GM19372 (cell line): ENCODE measurements around the gene ALG12.

Experiments
- ATAC-seq: cut with Tn5 transposase; IDR thresholded peaks from one replicate; pipeline ENCODE4 v1.9.1; 2021; ENCODE audit warnings: mild to moderate bottlenecking, low read depth, moderate library complexity; ENCODE audit not compliant: unreplicated experiment

ALG12 gene

DNA sequence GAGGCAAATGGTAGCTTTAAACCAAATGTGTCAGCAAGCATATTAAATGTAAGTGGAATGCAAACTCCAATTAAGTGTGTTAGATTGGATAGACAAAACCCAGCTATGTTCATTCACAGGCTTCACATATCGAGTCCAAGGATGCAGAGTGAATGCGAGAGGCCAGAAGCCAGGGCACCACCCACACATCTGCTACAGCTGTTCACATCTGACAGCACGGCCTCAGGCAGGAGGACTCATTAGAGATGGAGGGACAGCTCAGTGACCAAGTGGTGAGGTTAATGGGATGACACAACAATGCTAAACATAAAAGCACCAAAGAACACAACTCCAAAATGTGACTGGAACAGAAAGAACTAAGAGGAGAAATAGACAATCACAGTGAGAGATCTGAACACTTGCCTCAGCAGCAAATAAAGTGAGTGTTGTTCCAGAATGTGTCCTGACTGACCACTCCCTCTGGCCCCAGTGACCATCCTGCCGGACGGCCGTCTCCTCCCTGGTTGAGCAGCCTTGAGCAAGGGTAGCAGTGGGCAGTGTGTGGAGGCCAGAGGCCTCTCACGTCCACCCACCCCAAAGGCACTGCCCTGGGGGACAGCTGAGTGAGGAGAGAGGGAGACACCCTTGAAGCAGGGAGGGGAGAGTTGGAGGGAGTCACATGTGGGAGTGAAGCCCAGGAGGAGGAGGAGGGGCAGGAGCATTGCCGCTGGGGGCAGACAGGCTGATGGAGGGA is 23.8 kb downstream of the ALG12 start:
- ATAC-seq: no peak

GRCh38 chr22:49893025-49893424 is 25.2 kb downstream of the ALG12 start:
- no peak for ATAC-seq

DNA sequence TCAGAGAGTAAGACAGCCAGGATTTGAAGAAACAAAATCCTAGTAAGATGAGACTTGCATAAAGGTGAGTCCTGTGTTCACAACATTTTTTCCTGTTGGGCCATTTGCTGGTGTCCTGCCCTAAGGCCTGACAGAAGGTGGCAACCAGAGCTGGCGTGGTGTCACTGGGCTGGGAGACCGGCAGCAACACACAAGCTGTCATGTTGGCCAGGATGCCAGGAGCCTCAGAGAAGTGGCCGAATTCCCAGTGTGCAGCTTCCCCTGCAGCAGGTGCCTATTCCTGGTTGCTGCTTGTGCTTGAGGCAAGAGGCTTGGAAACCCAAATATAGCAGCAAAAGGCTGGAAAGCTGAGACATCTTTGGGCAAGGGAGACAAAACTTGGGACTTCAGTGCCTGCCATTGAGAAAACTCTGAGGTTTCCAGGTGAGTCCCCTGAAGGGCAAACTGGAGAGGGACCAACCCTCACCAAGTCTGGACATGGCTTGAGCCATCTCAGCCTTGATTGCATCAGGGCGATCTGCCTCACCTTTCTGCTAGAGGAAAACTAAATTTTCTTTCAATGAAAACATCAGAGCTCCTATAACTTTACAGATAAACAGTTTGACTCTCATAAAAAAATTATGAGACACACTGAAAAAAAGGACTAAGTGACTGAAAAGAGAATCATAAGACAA is 25.9 kb downstream of the ALG12 start:
- ATAC-seq: no peak

- no peak for ATAC-seq
These were observed 29.2 kb downstream of the ALG12 start for GRCh38 chr22:49889071-49889470.

DNA sequence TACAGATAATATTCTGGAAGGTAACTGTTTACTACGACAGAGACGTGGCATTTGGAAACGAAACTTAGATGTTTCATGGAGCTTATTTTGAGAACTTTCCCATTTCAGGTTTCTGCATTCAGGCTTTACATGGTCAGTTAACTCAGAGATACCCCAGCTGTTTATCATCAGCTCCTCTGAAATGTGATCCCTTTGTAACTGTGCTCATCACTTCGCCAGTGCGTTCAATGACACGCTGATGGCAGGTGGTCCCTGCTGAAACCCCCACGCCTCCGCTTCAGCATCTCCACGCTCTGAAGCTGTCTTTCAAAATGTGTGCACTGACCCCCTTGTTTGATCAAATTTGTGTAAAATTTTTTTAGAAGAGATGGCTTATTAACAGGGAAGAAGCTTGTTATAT is 30.5 kb downstream of the ALG12 start:
- no peak for ATAC-seq

- ATAC-seq: no peak
These were observed 31.2 kb downstream of the ALG12 start for GRCh38 chr22:49887064-49887451.

DNA sequence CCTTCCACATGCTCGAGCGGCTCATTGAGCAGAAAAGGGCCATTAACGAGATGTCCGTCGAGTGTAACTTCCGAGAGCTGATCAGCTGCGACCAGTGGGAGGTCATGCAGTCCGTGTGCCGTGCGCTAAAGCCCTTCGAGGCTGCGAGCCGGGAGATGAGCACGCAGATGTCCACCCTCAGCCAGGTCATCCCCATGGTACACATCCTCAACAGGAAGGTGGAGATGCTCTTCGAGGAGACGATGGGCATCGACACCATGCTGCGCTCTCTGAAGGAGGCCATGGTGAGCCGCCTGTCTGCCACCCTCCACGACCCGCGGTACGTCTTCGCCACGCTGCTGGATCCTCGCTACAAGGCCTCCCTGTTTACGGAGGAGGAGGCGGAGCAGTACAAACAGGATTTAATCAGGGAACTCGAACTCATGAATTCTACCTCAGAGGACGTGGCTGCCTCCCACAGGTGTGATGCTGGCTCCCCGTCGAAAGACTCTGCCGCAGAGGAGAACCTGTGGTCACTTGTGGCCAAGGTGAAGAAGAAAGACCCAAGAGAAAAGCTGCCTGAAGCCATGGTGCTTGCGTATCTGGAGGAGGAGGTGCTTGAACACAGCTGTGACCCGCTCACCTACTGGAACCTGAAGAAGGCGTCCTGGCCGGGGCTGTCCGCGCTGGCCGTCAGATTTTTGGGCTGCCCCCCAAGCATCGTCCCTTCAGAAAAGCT is 31.7 kb downstream of the ALG12 start:
- no peak for ATAC-seq

GRCh38 chr22:49885881-49886280 is 32.4 kb downstream of the ALG12 start:
- no peak for ATAC-seq

- no peak for ATAC-seq
These were observed 33.0 kb downstream of the ALG12 start for GRCh38 chr22:49885281-49885680.

GRCh38 chr22:49884503-49885260 is 33.6 kb downstream of the ALG12 start:
- no peak for ATAC-seq

DNA sequence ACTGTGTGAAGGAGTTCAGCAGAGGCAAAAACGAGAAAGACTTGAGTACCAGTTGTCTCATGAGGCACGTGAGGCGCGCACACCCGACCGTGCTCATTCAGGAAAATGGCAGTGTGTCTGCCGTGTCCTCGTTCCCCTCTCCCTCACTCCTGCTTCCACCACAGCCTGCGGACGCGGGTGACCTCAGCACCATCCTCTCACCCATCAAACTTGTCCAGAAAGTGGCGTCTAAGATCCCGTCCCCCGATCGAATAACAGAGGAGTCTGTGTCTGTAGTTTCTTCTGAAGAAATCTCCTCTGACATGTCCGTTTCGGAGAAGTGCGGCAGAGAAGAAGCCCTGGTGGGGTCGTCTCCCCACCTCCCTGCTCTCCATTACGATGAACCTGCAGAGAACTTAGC is 34.2 kb downstream of the ALG12 start:
- no peak for ATAC-seq

- ATAC-seq: no peak
These were observed 35.0 kb downstream of the ALG12 start for GRCh38 chr22:49883294-49883640.

DNA sequence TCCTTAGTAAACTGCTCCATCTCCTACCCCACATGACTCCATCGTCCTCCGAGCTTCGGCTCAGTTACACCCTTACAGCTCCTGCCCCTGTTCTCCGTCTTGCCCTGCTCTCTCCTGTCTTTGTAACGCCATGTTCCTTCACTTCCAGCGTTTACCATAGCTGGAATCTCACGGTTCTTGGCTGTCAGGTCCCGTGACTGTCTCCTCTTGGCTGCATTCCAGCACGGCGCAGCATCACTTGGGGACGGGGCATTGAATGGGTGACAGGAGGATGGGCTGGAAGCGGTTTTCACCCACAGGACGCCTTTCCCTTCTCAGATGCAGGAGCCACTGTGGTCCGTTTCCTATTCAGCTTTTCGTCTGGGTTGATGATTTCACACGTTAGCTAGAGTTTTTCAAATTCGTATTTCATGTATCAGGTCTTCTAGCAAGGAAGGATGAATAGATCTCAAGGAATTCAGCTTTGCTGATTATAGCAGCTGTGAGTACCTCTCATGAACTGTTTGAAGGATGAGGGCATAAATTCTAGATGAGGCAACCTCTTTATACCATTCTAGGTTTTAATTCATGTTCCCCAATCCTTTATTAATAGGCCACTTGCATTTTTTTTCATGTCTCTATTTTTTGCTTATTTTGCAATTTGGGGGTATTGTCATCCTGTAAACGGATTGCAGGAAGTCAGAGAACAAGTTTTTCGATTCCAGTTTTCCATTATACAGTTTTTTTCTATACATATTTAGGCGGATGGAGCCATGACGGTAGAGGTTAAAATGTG is 35.5 kb downstream of the ALG12 start:
- ATAC-seq: no peak

DNA sequence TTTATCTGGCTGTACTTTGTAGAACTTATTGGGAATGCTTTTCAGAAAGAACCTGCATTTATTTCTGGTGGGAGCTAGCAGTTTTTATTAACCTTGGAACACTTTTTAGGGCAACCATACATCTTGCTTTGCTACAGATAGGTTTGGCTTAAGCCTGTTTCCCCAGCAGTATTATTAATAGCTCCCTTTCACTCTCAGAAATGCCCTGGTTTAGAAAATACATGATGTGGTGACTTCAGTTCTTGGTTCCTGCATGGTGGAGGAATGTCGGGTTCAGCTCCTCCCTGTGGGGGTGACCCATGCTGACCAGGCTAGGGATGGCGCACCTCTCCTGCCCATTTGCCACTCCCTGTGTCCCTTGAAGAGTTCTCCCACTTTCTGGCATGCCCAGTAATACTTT is 36.4 kb downstream of the ALG12 start:
- no peak for ATAC-seq

DNA sequence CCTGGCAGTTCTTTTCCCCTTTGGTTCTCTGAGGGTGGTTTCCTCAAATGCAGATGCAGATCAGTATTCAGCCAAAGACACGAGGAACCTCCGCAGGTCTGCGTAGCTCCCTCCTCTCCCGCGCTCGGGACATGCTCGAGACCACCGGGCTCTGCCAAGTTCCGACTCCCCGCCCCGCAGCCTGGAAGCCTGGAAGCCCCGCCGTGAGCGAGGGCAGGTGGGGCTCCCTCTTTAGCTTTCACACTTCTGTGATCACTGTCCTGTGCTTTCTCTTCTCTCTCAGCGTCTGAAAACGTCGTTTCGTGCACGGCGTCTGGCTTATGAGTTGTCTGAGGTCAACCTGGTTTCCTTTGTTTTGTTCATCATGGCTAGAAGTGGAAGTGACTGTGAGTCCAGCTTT is 38.0 kb downstream of the ALG12 start:
- ATAC-seq: no peak

- no peak for ATAC-seq
These were observed 38.4 kb downstream of the ALG12 start for GRCh38 chr22:49879871-49880270.

- no peak for ATAC-seq
These were observed 40.0 kb downstream of the ALG12 start for GRCh38 chr22:49878206-49878605.

DNA sequence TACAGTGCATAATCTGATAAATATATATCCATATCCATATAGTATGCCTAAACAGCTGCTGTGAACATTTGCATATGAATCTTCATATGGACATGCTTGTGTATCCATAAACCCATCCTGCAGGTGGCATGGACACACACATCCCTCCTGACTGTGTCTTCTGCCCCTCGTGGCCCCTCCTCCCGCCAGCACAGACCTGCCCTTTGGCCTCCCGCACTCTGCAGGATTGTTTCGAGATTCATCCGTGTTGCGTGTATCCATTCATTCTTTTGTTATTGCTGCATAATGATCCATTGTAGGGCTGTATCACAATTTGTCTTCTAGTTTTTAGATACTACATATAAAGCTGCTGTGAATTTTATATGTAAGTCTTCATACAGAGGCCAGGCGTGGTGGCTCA is 40.6 kb downstream of the ALG12 start:
- ATAC-seq: no peak

DNA sequence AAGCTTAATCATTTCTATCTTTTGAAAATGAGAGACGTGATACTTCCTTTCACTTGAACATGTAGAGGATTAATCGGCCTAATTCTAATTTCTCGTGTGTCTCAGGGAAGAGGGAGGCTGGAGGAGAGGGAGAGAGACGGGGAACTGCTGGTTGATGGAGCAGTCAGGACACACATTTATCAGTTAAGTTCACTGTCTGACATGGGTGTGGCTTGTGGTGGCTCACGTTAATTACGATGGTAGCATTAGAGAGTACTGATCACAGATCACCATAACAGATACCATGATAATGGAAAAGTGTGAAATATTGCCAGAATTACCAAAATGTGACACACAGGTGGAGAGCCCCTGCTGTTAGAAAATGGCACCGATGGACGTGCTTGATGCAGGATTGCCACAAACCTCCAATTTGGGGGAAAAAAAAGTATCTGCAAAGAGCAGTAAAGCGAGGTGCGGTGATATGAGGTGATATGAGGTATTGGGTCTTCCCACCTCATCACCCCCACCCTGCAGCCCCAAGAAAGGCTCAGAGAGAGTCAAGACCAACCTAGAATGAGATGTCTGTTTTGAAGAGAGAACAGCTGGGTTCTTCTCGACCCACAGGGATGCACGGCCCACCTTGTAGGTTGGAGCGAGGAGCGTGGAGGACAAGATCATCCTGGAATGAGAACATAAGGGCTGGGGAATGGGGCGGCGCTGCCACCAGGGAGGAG is 44.9 kb downstream of the ALG12 start:
- ATAC-seq: no peak

DNA sequence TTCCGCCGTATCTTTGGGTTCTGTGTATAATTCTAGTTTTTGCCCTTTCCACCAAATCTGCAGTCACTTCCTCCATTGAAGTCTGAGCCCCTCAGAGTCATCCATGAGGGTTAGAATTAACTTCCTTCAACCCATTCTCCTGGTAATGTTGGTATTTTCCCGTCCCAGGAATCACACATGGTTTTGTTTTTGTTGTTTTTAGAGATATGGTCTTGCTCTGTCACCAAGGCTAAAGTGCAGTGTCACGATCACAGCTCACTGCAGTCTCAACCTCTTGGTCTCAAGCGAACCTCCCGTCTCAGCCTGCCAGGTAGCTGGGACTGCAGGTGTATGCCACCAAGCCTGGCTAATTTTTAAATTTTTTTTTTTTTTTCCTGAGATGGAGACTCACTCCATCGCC is 45.9 kb downstream of the ALG12 start:
- ATAC-seq: no peak
